Measurements from ENCODE around the gene DAPK2. TPM values are rescaled to one million over a fixed set of nuclear protein-coding genes. Genes with fewer than 3 reads are reported as not detected.

DAPK2 gene
- total and polyA plus RNA-seq, 2 donors from 2014 or later = 3.0 to 3.8 TPM

- H3K4me3 ChIP-seq (ENCODE audit: low read length in 3 of 3) = no peak overlapping the region
- no peaks in the 10 kb centered on the region for H3K4me1 ChIP-seq (ENCODE audit: control insufficient read depth in 2 of 3, insufficient read depth in 2 of 3, low read depth in 1 of 3, low read length in 3 of 3)
- no peak for DNase-seq
- no peak overlapping the region for H3K9ac ChIP-seq (ENCODE audit: low read length in 3 of 3)
- intact Hi-C loops (cut with DNase I) = no loop called here
- FAIRE-seq = no peak
- H3K36me3 ChIP-seq (ENCODE audit: control insufficient read depth in 2 of 3, insufficient read depth in 3 of 3, low read length in 3 of 3) = no peaks in the 10 kb centered on the region
- TF ChIP-seq, protein P1, sequence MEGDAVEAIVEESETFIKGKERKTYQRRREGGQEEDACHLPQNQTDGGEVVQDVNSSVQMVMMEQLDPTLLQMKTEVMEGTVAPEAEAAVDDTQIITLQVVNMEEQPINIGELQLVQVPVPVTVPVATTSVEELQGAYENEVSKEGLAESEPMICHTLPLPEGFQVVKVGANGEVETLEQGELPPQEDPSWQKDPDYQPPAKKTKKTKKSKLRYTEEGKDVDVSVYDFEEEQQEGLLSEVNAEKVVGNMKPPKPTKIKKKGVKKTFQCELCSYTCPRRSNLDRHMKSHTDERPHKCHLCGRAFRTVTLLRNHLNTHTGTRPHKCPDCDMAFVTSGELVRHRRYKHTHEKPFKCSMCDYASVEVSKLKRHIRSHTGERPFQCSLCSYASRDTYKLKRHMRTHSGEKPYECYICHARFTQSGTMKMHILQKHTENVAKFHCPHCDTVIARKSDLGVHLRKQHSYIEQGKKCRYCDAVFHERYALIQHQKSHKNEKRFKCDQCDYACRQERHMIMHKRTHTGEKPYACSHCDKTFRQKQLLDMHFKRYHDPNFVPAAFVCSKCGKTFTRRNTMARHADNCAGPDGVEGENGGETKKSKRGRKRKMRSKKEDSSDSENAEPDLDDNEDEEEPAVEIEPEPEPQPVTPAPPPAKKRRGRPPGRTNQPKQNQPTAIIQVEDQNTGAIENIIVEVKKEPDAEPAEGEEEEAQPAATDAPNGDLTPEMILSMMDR (IDR thresholded peaks at IDR 0.05; ENCODE audit: borderline replicate concordance, extremely low read depth, insufficient read depth) = no peak
- H3K27ac ChIP-seq (ENCODE audit: low read depth in 2 of 2, low read length in 2 of 2) = no peak overlapping the region
- no peaks in the 10 kb centered on the region for H3K9me3 ChIP-seq (ENCODE audit: control insufficient read depth in 2 of 3, insufficient read depth in 1 of 3, low read length in 3 of 3)
- no peaks in the 10 kb centered on the region for H3K27me3 ChIP-seq (ENCODE audit: control insufficient read depth, insufficient read depth, low read length)
These were observed 19.7 kb downstream of the DAPK2 start for GRCh38 chr15:64026591-64026990.

DNA sequence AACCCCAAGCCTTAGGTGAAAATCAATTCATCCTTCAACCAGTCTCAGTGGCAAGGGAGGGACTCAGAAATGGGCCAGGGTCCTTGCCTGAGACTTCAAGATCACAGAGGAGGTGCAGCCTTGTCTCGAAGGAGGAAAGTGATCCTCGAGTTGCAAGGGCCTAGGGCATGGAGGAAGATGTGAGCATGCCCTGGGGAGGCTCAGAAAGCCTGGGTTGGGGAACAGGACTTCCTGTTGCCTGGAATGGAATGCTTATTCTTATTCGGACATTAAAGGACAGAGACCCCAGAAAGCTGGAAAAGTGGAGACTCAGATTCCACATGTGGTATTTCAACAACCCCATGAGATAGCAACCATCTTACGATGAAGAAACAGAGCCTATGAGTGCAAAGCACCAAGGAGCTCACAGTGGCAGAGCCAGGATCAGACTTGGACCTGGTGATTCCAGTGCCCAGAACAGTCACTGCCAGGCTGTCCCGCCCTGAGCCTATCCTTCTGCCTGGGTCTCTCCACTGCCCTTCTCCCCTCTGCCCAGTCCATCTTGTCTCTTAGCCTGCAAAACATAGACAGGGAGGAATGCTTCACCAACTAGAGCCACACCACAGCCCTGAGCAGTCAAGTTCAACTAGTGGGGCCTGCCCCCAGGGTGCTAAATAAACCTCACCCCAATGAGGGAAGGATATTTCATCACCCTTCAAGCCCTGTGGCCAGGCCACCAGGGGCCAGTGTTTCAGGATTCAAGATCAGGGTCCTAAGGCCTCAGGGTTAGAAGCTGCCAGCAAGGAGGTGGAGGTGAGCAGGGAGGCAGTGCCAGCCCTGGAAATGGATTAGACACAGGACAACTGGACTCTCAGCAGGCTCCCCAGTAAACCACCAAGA lies 21.9 kb downstream of the DAPK2 start:
- Histone ChIP-seq H3K9ac (ENCODE audit: low read length in 3 of 3) (no peak overlapping the region), H3K4me3 (ENCODE audit: low read length in 3 of 3) (no peak overlapping the region), H3K27me3 (ENCODE audit: control insufficient read depth, insufficient read depth, low read length) (no peaks in the 10 kb centered on the region), H3K9me3 (ENCODE audit: control insufficient read depth in 2 of 3, insufficient read depth in 1 of 3, low read length in 3 of 3) (no peaks in the 10 kb centered on the region), H3K36me3 (ENCODE audit: control insufficient read depth in 2 of 3, insufficient read depth in 3 of 3, low read length in 3 of 3) (no peaks in the 10 kb centered on the region), H3K4me1 (ENCODE audit: control insufficient read depth in 2 of 3, insufficient read depth in 2 of 3, low read depth in 1 of 3, low read length in 3 of 3) (no peaks in the 10 kb centered on the region), H3K27ac (ENCODE audit: low read depth in 2 of 2, low read length in 2 of 2) (no peak overlapping the region)
- DNase-seq = no peak
- intact Hi-C loops (cut with DNase I) = no loop called here
- TF ChIP-seq, protein P1 (IDR thresholded peaks at IDR 0.05; ENCODE audit: borderline replicate concordance, extremely low read depth, insufficient read depth) = no peak
- FAIRE-seq = no peak

GRCh38 chr15:64023220-64023619 lies 23.1 kb downstream of the DAPK2 start:
- TF ChIP-seq, protein P1 (IDR thresholded peaks at IDR 0.05; ENCODE audit: borderline replicate concordance, extremely low read depth, insufficient read depth) = no peak
- FAIRE-seq = no peak
- intact Hi-C loops (cut with DNase I) = no loop called here

More at GRCh38 chr15:64023220-64023619, 23.1 kb downstream of the DAPK2 start:
- H3K4me3 ChIP-seq (ENCODE audit: low read length in 3 of 3) = no peak overlapping the region
- H3K9ac ChIP-seq (ENCODE audit: low read length in 3 of 3) = no peak overlapping the region
- no peak overlapping the region for H3K27ac ChIP-seq (ENCODE audit: low read depth in 2 of 2, low read length in 2 of 2)
- no peaks in the 10 kb centered on the region for H3K36me3 ChIP-seq (ENCODE audit: control insufficient read depth in 2 of 3, insufficient read depth in 3 of 3, low read length in 3 of 3)
- no peak for DNase-seq
- no peaks in the 10 kb centered on the region for H3K9me3 ChIP-seq (ENCODE audit: control insufficient read depth in 2 of 3, insufficient read depth in 1 of 3, low read length in 3 of 3)
- no peaks in the 10 kb centered on the region for H3K4me1 ChIP-seq (ENCODE audit: control insufficient read depth in 2 of 3, insufficient read depth in 2 of 3, low read depth in 1 of 3, low read length in 3 of 3)
- no peaks in the 10 kb centered on the region for H3K27me3 ChIP-seq (ENCODE audit: control insufficient read depth, insufficient read depth, low read length)

Data from kidney (tissue), 14 donors.